Fibroblast of villous mesenchyme (primary cell): ENCODE data around the gene MACC1. TPM values are rescaled to one million over a fixed set of nuclear protein-coding genes. Genes with fewer than 3 reads are reported as not detected.

Experiments
- DNase-seq: peaks from one replicate; pipeline ENCODE4 v3.0.0-alpha.2; 2010; ENCODE audit warnings: low read depth
- H3K4me3 ChIP-seq: 2 replicates; pipeline ENCODE4 v1.5.1; 2011; ENCODE audit warnings: low read depth, mild to moderate bottlenecking, low read length
- total RNA-seq: library from RNA; depleted of rRNA; stranded (reverse); fragments of >200 nt; gene quantifications from 2 replicates; pipeline ENCODE4 v1.2.3, GENCODE V29; 2012
- TF ChIP-seq, protein P1 (sequence below): IDR thresholded peaks from 2 replicates; pipeline ENCODE4 v1.5.1; 2012; ENCODE audit warnings: low read depth, mild to moderate bottlenecking, low read length; ENCODE audit not compliant: insufficient read depth

Gene MACC1
- total RNA-seq, 1 donor = under 0.01 TPM

DNA sequence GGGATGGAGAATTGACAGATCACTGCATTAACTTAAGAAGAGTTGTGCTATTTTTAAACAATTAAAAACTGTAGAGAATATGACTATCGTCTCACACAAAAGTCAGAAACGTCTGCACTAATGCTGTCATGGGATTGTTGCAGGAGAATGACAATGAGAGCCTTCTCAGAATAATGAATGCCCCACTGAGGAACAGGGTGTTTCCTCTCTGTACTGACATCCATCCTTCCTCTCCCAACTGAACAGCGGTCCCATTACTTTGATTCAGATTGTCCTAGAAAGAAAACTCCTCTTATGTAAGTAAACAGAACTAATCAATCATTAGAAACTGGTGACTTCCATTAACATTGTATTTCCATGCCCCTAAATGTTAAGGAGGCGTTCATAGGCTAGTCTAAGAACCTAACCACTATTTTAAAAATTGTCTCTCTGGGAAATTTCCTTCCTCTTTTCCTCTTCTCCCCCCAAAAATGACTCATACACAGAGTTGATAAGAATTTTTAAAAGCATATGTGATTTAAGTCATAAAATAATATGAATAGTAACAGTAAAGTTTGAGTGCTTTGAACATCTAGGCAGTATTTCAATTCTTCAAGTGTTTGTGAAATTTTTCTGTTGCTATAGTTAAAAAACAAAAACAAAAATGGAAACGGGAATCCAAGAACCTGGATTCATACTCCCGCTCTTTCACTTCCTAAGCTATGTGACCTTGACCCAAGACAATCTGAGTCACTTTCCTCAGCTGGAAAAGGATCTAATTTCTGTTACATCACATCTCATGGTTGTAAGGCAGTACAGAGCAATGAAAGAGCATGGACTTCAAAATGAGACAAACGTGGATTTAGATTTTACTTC lies 12.7 kb upstream of the MACC1 start:
- DNase-seq = peak; percentile 93
- H3K4me3 ChIP-seq = no peak overlapping the region
- TF ChIP-seq, protein P1, sequence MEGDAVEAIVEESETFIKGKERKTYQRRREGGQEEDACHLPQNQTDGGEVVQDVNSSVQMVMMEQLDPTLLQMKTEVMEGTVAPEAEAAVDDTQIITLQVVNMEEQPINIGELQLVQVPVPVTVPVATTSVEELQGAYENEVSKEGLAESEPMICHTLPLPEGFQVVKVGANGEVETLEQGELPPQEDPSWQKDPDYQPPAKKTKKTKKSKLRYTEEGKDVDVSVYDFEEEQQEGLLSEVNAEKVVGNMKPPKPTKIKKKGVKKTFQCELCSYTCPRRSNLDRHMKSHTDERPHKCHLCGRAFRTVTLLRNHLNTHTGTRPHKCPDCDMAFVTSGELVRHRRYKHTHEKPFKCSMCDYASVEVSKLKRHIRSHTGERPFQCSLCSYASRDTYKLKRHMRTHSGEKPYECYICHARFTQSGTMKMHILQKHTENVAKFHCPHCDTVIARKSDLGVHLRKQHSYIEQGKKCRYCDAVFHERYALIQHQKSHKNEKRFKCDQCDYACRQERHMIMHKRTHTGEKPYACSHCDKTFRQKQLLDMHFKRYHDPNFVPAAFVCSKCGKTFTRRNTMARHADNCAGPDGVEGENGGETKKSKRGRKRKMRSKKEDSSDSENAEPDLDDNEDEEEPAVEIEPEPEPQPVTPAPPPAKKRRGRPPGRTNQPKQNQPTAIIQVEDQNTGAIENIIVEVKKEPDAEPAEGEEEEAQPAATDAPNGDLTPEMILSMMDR = no peak

DNA sequence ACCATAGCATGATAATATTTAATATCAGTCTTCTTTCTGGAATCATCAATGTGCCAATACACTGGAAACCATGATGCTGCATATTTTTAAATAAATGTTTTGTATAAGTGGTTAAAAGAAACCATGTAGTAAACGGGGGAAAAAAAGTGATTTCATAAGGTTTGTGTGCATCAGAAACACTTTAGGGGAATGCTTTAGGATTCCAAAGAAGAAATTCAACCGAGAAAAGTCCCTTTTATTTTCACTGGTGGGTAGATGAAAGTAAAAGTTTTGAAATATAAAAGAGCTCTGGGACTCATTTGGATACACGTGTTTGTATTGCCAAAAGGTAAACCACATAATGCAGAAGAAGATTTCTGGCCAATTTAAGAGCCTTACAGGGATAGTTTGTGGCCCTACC lies 11.9 kb upstream of the MACC1 start:
- no peak overlapping the region for H3K4me3 ChIP-seq
- TF ChIP-seq, protein P1 = no peak
- DNase-seq = no peak

DNA sequence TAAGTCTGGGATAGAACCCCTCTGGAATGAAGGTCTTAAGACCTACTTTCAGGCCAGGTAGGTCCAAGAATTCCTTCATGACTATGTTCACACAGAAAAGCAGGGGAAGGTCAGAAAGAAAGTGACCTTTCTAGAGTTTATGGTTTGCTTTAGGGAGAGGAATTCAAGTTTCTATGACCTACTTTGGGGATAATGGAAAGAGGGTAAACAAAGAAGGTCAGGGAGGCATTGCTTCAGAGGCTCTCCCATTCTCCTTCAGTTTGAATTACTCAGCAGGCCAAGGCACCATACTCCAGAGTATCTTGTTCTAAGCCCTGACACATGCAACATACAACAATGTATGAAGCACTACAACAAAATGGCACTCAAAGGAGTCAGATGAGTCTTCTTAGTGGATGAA lies 11.5 kb upstream of the MACC1 start:
- TF ChIP-seq, protein P1 = no peak
- H3K4me3 ChIP-seq = no peak overlapping the region
- no peak for DNase-seq

DNA sequence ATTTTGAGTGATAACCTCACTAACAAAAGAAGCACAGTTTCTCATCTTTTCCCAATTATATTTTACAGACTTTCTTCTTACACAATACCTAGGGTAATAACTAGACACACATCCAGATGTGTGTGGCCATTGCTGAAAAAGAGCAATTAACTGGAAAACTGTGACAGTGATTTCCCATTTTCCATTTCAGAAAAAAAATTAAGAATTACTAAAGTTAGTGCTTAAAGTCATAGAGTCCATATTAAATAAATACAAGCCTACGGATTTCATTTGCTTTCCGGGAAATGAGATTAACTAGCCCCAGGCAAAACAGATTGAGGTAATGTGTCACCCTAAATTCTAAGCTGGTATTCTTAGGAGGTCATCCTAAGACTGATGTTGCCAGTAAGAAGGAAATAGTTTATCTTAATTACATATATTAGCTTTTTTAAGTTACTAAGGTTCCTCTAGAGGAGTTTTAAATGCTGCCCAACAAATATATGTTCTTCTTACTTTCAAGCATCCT lies 10.2 kb upstream of the MACC1 start:
- no peak overlapping the region for H3K4me3 ChIP-seq
- TF ChIP-seq, protein P1 = no peak
- no peak for DNase-seq

DNA sequence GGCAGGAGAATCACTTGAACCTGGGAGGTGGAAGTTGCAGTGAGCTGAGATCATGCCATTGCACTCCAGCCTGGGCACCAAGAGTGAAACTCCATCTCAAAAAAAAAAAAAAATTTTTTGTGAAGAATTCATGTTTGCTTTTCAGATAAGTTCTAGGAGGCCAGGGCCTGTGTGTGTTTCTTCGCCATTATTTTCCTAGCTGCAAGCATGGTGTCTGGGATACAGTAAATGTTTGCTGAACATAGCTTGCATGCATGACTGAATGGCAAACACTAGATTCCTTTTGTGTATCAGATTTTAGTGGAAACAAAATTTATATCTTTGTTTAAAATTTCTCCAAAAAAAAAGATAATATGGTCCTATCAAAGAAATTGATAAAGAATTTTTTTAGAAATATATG lies 9.7 kb upstream of the MACC1 start:
- TF ChIP-seq, protein P1 = no peak
- no peak for DNase-seq
- no peak overlapping the region for H3K4me3 ChIP-seq

DNA sequence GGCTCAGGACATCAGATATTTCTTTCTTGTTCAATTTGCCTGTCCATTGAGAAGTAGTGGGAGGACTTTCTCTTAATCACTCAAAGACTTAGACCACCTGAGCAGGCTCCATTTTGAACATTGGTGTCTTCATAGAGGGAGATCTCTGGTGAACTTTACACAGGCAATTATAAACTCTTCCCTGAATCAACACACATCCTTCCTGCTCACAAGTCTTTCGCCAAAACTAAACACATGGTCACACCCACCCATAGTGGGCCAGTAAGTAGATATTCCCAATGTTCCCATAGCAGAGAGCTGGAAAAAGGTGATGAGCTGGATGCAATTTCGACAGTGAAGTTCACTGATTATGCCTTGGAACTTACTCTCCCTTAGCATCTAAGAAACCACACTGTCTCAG lies 8.2 kb upstream of the MACC1 start:
- DNase-seq = no peak
- H3K4me3 ChIP-seq = no peak overlapping the region
- TF ChIP-seq, protein P1 = no peak
